Stimulated activated CD4-positive, alpha-beta T cell treated with anti-CD3 and anti-CD28 coated beads, Interleukin-2, amount 100 ng/mL, for 24 hours (primary cell): ENCODE results near the gene ANKRD22.
A peak's percentile ranks its signal among the peaks of the same experiment; 100 is the strongest.
"Not testable (repeated sequence)": the region's sequence is repeated elsewhere in the genome, so short reads cannot be mapped to it uniquely, and the experiment has no call there.

ENCODE experiments used
- DNase-seq, 2 donors: peaks; one replicate each; pipeline ENCODE4 v3.0.0-alpha.2; 2020

ANKRD22 gene

DNA sequence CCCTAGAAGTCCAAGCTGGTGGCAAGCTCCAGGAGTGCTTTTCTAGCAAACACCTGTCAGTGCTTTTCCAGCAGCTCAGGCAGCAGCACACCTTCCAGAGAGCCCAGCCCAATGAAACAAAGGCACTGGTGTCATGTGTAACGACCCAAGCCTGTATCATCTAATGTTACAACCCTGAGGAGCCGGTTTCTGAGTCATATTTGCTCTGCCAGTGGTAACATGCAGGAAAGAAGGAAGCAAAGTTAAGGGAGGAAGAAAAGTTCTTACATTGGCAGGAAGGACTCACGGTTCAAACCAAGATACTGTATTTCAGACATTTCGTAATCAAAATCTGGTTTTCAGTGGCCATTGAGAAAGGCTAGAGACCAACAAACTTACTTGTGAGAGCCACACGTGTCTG is at the start of gene ANKRD22:
TSS of gene ANKRD22 (minus strand) at position 139 of the 400 bp plus-strand sequence. CDS start 237 bp downstream, outside the sequence.
- no peak for DNase-seq

DNA sequence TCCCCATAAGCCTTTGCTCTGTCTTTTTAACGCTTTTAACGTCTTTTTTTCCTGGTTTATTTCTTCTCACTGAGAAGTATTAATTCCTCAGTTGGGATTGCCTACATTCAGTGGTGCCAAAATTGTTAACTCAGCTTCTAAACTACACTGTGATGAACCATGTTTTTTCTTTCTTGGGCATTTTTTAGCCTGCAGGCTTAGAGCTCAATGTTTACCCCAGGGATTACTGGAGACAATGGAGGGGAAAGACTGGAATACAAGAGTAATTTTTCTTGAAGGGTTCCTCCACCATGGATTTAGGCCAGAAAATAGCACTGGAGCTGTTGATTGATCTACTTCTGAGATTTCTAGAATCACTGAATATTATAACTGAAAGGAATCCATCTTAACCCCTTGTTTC is 48.2 kb upstream of the ANKRD22 start:
- no peak for DNase-seq

DNA sequence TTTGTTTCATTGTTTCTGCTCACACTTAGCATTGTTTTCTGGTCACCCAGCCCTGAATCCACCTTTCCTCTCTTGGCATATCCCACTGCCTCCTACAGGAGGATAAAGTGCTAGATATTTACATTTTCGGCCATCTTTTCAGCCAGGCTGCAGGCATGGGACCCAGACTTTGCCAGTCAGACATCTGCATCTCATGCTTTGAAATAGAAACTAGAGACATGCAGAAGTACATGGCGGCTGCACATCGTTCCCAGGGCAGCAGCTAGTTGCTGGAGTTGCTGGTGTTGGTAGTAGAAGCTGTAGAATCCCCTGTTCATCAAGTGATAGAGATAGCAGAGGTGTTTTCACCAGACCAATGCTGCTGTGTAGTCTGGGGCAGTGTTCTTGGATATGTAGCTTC is 47.1 kb upstream of the ANKRD22 start:
- DNase-seq: no peak

DNA sequence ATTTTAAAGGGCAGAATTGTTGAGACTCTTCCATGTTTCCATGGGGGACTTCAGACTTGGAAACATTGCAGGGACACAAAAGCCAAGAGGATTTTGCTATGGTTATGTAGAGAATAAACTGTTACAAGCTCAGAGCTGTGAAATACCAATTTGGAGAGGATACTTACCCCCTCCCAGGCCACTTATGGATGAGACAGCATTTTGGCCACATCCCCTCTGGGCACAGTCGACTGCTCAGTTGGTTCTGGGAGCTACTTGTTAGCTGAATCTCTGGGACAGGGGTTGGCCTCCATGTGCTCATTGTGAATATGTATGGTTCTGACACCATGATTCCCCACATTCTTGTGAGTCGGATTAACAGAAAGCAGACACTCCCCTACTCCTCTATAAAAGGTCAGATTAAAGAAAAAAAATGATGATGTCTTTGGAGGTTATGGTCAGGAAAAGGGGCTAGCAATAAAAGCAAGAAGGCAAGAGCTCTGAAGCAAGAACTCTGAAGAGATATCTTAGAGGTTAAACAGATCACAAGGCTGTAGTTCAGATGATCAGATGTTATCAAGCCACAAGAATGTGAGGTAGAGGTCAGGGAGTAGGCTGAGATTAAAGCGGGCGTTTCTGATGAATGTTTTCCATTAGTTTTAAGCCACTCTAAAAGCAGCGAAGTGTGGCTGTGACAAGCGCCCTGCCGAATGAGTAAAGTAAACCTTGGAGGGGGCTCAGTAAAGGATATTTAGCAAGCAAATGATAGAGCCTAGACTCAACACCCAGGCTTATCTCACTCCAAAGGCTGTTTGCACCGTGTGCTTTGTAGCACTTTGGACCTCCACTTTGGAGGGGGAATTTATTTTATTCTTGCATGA is 45.6 kb upstream of the ANKRD22 start:
- DNase-seq: peak; percentile 29 to 37

DNA sequence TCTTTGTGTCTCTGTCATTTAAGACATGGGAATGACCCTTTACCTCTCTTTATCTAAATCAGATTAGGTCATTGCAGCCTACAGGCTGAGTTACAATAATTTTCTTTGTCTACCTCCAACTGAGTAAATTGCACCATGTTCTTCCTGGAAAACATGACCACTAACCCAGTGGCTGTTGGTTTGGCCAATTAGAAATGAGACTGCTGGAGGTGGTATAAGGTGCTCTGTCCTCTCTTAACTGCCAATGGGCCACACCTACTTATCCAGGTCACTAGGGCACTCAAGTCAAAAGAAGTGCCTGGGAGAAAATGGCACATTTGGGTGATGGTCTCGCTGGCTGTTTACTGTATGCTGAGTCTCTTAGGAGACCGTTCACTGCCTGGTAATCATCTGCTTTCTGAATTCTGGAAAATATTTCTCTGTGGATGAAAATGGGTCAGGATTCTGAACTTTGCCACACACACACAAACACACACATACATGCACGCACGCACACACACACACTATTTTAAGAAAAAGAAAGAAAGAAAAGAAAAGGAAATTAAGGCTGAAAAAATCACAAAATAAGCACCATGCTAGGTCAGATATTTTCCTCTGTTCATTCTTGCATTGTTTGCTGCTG is 44.8 kb upstream of the ANKRD22 start:
- DNase-seq: no peak

DNA sequence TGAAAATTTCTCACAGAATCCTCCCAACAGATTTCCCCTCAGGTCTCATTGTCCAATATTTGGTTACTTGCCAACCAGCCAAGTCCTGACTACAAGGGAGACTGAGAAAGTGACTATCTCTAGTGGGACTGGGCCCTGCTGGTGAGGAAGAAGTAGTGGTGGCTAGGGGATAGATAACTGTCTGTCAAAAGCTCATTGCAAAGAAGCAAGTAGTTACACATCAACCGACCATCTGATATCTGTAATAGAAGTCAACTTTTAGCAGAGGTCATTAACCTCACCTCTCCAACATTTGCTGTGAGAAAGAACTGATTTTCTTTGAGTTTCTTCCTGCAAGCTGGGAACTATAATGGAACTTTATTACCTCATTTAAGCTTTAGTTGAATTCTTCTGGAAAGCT is 43.6 kb upstream of the ANKRD22 start:
- no peak for DNase-seq

DNA sequence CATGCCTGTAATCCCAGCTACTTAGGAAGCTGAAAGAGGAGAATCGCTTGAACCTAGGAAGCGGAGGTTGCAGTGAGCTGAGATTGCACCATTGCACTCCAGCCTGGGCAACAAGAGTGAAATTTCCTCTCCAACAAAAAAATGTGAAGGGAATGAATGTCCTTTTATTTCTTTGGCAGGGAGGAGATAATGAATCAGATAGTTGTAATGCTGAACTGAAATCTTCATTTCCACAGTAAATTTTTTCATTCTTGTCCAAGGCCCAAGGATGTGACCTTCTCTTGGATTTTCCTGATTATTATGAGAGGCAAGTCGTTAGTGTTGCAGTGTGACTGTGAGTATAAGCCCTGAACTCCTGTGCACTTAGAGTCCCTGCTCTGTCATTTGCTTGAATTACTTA is 42.0 kb upstream of the ANKRD22 start:
- no peak for DNase-seq

DNA sequence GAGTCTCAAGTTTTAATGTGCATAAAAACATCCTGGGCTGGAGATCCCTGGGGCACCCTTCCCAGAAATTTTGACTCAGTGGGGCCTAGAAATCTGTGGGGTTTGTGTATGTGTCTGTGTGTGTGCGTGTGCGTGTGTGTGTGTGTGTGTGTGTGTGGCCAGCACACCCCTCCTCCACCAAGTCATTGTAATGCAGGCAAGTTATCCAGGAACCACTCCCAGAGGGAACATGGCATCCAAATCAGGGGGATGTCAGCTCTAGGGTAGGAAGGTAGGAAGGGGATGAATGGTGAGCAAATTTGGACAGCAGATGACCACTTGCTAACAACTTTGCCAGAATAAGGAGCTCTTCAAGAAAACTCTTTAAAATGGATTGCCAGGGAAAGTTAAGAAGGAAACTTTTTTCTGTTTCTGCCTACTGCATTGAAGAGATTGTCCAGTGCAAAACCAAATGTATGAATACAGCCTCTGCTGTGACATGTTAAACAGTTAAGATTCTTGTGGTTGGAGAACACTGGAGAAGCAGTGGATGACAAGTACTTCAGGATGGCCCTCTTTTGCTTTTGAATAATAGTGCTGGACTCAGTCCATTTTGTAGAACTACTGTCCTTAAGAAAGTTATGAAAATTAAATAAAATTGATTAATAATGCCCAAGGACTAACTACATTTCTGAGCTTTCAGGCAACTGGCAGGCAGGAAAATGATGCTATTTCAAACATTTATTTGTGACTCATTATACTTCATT is 40.8 kb upstream of the ANKRD22 start:
- no peak for DNase-seq

DNA sequence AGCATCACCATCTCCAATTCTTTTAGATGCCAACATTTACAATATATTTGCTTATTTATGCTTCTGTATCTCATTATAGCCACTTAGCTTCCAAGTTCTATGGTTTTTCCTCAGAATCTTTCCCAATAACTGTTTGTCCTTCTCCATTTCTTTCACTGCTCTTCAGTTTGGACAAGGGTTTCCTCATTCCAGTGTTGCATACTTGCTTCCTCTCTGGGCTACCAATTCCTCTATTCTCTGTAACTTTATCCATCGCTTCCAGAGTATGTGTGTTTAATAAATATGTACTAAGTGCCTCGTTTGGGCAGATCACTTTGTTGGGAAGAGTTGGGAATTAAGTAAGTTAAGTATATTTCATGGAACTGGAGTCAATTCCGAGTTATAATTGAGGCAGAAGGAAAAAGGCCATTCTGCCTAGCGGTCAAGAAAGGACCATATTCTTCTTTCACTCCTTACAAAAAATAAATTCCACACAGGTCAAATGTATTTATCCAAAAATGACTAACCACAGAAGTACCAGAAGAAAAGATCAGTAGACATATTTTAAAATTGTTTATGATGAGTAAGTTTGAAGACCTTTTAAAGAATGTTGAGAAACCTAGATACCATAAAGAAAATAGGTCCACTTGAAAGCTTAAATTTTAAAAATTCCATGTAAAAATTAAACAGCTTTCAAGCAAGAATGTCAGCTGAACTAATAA is 39.2 kb upstream of the ANKRD22 start:
- DNase-seq: no peak

DNA sequence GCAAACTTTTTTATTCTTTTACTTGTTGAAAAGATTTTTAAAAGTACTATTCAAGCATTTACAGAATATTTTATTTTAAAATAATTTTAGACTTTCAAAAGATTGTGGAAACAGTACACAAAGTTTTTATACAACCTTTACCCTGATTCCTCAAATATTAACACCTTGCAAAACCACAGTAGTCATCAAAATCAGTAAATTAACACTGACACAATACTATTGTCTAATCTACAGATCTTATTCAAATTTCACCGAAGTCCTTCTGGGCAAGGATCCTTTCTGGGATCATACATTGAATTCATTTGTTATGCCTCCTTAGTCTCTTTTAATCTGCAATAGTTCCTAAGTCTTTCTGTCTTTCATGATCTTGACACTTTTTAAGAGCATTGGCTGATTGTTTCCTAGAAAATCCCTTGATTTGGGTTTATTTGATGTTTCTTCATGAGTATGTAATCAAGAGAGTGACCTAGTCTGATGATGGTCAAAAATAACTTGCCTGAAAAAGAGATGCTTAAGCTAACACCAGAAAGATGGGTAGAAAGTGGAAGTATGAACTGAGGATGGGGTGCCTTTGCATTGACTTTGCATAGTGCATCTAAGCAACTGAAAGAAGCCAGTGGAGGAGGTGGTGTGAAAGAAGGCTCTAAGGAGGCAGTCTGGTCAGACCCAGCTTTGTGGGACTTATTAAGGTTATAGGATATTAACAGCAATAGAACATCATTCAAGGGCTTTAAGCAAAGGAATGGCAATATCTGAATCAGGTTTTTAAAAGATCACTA is 38.1 kb upstream of the ANKRD22 start:
- no peak for DNase-seq

DNA sequence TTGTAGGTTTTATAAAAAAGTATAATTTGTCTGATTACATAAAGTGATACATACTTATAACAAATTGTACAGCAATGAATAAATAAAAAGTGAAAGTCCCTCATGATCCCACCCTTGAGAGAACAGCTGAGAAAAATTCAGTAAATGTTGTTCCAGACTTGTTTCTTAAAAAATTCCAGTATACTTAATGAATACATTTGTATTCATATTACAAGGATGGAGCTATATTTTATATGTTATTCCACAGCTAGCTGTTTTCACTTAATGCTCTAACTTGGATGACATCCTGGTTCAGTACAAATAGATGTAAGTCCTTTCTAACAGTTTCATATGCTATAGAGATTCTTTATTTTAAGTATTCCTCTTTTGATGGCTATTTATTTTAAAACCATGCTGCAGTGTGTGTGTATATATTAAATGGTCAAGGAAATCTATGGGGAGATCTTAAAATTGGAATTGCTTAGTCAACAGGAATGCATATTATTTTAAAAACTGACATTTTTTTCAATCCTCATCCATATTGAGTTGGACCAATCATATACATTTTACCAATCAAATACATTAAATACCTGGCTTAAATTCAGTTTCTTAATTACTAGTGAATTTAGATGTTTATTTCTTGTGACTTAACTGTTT is 37.3 kb upstream of the ANKRD22 start:
- DNase-seq: no peak

DNA sequence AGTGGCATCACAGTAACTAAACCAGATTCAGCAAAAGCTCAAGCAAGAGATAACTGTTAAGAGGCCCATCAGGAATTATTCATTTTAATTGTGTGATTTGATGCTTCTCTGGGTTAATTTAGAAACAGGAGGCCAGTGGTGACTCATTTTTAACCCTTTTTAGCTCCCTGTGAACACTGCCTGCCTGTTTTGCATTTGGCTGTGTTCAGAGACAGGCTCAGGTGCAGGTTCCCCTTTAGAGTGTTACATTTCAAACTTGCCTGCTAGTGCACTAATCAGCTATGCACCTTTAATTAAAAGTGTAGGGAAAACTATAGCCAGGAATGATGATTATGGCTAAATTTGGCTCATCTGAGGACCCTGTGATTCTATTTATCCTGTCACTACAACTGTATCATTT is 34.9 kb upstream of the ANKRD22 start:
- DNase-seq: no peak

DNA sequence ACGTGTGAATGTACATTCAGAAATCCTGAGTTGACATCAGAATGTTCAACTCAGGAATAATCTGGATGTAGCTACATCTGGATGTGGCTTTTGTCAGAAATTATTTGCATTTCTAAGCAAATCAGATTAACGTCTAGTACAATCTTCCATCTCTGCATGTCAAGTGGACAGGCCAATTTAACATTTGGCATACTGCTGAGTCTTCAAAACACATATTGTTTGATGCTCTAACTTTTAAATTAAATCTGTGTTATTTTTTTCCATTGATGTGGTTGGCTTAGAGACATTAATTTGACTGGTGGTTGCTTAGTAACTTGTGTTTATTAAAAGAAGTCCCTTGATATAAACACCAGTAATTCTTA is 31.8 kb upstream of the ANKRD22 start:
- no peak for DNase-seq

DNA sequence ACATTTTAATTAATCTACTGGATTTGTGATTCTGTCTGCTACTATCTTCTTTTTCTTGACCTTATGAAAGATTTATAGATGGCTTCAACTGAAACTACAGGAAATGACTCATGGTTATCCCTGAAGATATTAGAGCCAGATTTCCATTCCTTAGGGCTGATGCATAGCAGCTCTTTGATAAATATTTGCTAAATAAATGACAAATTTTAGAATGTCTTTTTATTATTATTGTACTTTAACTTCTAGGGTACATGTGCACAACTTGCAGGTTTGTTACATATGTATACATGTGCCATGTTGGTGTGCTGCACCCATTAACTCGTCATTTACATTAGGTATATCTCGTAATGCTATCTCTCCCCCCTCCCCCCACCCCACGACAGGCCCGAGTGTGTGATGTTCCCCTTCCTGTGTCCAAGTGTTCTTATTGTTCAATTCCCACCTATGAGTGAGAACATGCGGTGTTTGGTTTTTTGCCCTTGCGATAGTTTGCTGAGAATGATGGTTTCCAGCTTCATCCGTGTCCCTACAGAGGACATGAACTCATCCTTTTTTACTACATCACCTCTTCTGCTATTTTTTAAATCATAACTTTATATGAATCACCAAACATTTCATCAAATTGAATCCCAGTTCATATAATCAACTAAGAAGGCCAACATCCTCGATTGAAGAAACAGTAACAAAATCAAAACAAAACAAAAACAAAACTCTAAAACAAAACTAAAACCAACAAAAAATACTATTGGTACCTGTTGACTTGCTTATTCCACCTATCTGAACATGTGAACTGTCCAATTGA is 31.2 kb upstream of the ANKRD22 start:
- not testable (repeated sequence) for DNase-seq

DNA sequence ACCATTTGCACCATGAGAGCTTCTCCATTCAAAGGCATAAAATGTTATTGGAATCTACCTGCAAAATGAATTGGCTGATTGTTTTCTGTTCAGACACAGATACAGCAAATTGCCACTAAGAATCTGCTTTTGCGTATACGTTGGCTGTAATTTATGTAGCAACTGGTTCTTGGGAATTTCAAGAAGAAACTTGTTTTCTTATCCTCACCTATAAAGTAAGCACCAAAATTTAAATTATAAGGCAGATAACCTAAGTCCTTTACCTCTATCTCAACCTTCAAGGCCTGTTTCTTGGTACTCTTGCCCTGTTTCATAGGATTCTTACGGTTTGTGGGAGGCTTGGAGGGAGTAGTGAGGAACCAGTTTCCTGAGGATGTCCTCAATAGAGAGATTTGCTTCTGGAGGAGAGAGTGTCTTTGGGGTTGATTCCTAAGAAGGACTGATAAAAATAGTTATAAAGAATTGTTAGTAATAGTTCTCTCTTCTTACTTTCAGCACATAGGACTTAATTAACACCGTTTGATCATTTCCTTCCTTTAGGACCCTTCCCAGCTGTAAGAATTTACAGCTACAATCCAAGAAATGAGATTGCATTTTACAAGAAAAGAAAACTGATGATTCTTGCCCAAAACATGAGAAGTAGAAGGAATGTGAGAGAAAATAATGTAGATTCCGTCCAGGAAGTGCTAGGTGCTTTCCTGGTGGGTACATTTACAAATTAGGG is 30.4 kb upstream of the ANKRD22 start:
- no peak for DNase-seq

DNA sequence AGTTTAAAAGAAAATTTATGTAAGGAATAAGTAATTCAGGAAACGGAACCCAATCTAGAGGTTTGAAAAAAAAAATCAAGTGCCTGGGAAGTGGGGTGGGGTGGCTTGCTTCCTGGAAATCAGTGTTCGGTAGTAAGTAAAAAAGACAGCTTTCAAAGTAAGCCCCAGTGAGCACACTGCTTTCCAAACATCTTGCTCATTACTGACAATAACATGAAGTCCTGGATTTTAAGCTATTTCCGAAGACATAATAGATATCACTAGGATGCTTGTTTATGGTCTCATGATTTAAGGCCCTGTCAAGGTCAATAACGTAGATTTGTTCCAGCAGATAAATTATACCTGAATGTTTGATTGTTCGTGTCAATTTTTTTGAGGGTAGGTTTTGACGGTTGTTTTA is 29.7 kb upstream of the ANKRD22 start:
- DNase-seq: no peak

DNA sequence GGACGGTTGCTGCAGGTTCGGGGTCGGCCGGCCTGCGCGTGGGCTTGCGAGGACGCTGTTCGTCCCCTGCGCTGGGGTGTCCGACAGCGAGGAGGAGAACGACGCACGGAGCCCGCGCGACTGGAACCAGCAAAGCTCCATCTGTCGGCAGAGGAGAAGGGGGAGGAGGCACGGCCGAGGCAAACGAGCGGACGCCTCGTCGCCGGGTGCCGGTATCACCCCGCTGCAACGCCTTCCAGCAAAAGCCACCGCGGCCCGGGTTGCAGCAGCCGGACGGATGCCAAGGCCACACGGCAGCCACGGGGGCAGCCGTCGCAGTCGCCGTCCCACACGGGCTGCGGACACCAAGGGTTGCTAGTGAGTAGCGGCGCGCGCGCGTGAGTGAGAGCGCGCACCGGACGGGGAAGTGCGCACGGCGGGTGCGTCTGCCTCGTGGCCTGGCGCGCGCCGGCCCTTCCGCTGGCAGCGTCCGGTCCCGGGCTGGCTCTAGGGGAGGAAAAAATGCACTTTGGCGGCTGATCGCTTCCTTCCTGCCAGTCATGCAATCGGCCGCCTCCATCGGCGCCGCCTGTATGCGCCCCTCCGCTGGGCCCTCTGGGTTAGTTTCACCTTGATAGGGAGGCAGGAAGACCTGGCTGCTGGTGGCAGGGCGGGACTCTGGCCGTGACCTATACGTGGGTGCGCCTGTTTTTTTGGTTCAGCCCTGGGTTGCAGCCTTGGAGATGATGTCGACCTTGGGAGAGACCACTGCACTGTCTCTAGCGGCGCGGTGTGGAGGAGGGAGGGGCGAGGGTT is 28.8 kb upstream of the ANKRD22 start:
- DNase-seq: peak; percentile 72 to 74

DNA sequence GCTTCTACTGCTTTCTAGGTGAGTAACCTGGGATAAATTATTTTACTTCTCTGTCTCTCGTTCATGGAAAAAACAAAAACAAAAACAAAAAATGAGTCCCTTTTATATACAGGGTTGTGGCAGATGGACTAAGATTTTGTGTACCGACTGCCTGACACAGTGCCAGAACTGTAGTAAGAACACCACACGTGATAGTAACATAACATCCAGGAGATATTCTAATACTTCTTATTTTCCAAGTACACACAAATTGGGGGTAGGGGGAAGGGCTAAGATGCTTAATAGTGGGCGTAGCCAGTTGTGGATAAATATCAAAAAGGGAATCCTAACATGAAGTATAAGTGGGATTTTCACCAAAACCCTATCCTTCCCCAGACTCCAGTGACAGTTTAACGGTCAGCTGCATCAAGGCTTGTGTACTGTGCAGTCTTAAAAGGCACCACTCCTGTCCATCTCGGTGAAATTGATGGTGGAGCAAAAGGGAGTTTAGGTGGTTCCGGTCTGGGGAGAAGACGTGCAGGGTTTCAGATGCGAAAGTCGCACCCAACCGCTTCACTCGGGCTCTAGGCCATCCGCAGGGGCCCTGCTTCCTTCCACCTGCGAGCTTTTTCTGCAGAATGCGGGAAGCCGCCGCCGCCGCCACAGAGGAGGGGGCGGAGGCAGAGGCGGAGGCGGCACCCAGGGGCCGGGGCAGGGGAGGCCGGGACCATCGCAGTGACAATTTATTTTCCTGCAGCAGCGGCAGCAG is 28.1 kb upstream of the ANKRD22 start, which contains the start of gene STAMBPL1:
TSS of gene STAMBPL1 (plus strand) at position 712 of the 748 bp plus-strand sequence. CDS start 21,464 bp downstream, outside the sequence.
- peak in 1 of 2 donors; percentile 82 for DNase-seq
